GM08714 (cell line): ENCODE results near the gene DLG2.

Source experiments
- H3K4me3 ChIP-seq: fragments of 200-500 bp; sonication (Bioruptor generic); 2 replicates; pipeline ENCODE4 v1.5.1; 2014; ENCODE audit warnings: mild to moderate bottlenecking, low read length, inconsistent platforms
- ZNF274 ChIP-seq: IDR thresholded peaks from 2 replicates; pipeline ENCODE4 v1.6.1; 2012; ENCODE audit warnings: mild to moderate bottlenecking, low read depth, low read length

The DLG2 gene

DNA sequence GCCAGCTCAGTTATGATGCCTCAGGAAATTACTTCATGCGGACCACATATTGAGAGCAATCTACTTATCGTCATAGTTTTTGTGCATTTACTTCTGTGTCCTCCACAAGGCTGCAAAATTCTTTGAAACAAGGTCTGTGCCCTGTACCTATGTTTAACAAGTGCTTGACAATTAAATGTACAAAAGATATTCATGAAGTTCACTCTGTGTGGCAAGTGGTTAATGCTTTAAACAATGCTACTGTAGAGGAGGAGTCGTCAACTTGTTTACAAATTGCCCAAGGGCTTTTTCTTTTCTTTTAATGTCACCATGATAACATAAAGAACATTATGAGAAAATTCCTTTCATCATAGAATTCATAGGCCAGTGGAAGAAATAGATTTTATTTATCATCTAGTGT, 1469.5 kb downstream of the DLG2 start:
- H3K4me3 ChIP-seq, result no peak overlapping the region
- TF ChIP-seq ZNF274, result no peak

DNA sequence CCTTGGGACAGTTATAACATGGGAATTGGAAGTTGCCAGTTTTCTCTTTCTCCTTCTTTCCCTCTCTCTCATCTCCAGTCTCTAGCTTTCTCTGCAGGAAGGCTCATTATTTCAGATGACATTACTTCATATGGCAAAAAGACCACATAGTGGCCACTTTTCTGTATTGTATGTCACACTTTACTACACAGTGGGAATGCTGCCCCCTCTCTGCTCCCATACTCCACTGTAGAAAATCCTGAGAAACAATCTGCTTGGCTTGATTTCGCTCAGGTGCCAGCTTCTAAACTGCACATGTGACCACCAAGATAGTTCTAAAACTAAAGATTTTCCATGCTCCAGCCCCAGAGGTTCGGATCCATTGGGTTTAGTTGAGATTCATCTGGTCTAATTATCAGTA, 1480.3 kb downstream of the DLG2 start:
- H3K4me3 ChIP-seq, result no peak overlapping the region
- no peak for TF ChIP-seq ZNF274

DNA sequence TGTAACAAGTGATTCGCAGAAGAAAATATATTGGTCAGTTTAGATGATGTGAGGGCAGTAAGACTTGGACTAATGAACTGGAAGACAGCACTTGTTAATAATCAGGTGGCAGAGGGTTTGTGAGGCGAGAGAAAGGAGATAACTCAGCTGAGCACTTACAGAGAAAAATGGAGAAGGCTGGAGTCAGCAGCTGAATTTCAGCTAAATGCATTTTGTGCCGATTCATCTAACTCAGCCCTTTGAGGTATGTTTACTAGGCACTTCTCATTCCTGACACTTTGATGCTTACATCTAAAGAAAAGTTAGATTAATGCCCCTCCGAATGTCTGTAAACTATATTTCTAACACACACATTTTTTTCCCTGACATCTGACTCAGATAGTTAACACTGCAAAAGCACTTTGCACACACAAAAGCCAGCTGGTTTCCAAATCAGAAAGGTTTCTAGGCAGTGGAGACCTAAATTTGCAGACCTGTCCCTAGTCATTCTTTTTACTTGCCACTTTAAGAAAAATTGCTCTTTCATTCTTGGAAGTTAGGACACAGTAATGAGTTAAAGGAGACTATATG, 1481.4 kb downstream of the DLG2 start:
- no peak for TF ChIP-seq ZNF274
- H3K4me3 ChIP-seq, result no peak overlapping the region

DNA sequence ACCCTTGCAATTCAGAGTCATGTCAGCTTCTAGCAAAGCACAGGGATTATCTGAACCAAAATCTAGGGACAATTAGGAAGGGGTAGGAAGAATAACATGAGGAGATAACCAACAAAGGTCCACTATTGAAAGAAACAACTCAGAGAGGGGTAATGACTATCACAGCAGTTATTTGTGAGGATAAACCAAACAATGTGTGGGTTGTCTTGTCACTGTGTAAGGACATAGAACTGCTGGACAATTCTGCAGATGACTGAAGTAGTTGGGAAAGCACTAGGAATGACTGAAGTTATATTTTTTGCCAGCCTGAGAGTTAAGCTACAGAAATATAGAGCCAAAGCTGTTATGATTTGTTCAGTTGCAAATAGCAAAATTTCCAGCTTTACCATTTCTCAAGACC, 1482.6 kb downstream of the DLG2 start:
- TF ChIP-seq ZNF274, result no peak
- no peak overlapping the region for H3K4me3 ChIP-seq

DNA sequence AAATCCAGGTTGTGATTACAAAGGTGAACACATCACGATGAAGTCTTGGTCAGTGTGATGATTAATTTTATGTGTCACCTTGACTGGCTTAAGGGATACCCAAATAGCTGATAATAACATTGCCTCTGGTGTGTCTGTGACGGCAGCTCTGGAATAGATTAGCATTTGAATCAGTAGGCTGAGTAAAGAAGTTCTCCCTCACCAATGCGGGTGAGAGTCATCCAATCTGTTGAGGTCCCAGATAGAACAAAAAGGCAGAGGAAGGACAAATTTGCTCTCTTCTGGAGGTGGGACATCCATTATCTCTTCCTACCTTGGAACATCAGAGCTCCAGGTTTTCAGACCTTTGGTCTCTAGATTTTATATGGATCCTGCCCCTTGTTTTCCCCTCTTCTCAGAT, 1484.7 kb downstream of the DLG2 start:
- no peak for TF ChIP-seq ZNF274
- H3K4me3 ChIP-seq, result no peak overlapping the region

DNA sequence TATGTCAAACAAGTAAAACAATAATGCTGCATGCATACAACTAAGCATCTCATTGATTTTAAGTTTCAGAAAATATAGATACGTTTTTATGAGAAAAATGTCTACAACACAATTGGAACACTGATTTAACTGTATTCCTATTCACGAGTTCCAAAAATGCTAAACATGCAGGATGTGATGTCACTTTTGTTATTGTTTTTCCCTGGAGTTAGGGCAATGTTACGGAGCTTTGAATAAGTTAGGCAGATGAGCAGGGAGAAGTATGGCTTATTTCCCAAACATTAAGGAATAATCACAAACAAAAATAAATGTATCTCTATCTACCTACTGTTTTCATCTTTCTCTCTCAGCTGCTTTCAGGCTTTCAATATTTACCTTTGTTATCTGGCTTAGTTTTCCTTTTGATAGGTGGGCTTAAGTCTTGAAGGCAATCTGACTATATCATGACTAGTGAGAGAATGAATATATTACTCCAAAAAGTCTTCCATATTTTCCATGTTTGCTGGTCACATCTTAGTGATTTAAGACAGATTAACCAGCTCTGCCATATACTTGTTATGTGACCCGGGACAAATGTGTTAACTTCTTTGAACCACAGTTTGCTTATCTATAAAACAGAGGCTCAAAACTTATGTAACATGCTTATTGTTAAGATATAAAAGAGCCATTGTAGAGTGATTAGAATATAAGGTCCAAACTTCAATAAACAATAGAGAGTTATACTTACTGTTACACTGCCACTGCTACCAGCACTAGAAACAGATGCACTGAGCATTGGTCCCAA, 1486.6 kb downstream of the DLG2 start:
- no peak for TF ChIP-seq ZNF274

DNA sequence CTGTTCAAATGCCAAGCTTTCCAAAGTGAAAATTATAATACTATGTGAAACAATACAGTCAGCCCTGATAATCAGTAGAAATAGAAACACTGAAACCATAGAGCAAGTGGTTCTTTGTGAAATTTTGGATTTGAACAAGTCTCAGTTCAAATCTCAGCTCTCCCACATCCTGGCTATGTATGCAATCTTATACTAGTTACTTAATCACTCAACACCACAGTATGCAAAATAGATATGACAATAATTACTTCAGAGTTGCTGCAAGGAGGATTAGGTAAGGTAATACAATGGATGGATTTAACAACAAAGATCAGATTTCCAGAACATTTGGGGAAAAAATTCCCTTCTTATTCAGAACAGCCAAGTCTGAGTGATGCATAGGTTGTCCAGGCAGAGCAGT, 1489.2 kb downstream of the DLG2 start:
- H3K4me3 ChIP-seq, result no peak overlapping the region
- no peak for TF ChIP-seq ZNF274

More for the DNA sequence above, 1486.6 kb downstream of the DLG2 start:
- no peak overlapping the region for H3K4me3 ChIP-seq

GRCh38 chr11:84137505-84137904, 1489.6 kb downstream of the DLG2 start:
- no peak for TF ChIP-seq ZNF274

DNA sequence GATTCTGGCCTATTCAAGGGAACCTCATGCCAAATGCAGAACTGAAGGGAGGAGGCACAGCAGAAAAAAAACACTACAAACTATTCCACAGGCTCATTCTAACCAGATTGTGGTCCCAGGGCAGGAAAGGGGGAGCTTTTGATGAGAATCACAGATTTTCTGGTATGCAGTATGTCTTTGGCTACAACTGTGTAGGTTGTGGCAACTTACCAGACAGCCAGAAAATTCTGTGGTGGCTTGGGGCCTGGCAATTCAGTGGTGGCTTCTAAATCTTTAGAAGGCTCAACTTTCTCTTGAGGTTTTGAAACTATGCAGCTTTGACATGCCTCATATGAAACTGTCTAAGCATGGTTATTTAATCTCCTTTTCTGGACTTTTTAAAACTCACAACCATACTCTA, 1490.2 kb downstream of the DLG2 start:
- H3K4me3 ChIP-seq, result no peak overlapping the region
- no peak for TF ChIP-seq ZNF274

More at GRCh38 chr11:84137505-84137904, 1489.6 kb downstream of the DLG2 start:
- H3K4me3 ChIP-seq, result no peak overlapping the region

GRCh38 chr11:84130646-84131427, 1496.3 kb downstream of the DLG2 start:
- H3K4me3 ChIP-seq, result no peak overlapping the region
- no peak for TF ChIP-seq ZNF274

GRCh38 chr11:84129961-84130576, 1497.1 kb downstream of the DLG2 start:
- H3K4me3 ChIP-seq, result no peak overlapping the region
- no peak for TF ChIP-seq ZNF274

DNA sequence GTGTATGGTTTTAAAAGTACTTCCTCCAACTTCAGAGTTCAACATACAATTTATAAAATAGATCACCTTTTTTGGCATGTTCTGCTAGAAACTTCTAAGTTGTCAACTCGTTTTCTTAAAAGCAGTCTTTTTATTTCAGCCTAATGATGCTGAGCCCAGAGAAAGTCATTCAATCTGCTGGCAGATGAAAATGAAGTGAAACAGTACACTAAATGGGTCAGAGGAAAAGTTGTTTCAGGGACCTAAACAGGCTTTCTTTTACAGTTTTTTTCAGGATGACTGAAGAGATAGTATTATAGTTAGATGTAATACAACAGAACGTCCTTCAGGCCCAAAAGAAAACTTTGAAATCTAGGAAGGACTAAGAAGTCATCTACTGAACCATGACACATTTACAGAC, 1498.3 kb downstream of the DLG2 start:
- no peak for TF ChIP-seq ZNF274

GRCh38 chr11:84117394-84117793, 1509.8 kb downstream of the DLG2 start:
- TF ChIP-seq ZNF274, result no peak
- H3K4me3 ChIP-seq, result no peak overlapping the region

More for the DNA sequence above, 1498.3 kb downstream of the DLG2 start:
- no peak overlapping the region for H3K4me3 ChIP-seq

GRCh38 chr11:84106541-84106940, 1520.6 kb downstream of the DLG2 start:
- TF ChIP-seq ZNF274, result no peak

More at GRCh38 chr11:84106541-84106940, 1520.6 kb downstream of the DLG2 start:
- H3K4me3 ChIP-seq, result no peak overlapping the region
